A204.1 (cell line): ENCODE data around the gene TRMT11.
"Not testable (repeated sequence)": the region's sequence is repeated elsewhere in the genome, so short reads cannot be mapped to it uniquely, and the experiment has no call there.

Experiments
- FAIRE-seq: peaks from 2 replicates; lab custom pipeline; 2012; peaks lifted over from hg19 to GRCh38; lab: Jason Lieb, UNC

TRMT11 gene

DNA sequence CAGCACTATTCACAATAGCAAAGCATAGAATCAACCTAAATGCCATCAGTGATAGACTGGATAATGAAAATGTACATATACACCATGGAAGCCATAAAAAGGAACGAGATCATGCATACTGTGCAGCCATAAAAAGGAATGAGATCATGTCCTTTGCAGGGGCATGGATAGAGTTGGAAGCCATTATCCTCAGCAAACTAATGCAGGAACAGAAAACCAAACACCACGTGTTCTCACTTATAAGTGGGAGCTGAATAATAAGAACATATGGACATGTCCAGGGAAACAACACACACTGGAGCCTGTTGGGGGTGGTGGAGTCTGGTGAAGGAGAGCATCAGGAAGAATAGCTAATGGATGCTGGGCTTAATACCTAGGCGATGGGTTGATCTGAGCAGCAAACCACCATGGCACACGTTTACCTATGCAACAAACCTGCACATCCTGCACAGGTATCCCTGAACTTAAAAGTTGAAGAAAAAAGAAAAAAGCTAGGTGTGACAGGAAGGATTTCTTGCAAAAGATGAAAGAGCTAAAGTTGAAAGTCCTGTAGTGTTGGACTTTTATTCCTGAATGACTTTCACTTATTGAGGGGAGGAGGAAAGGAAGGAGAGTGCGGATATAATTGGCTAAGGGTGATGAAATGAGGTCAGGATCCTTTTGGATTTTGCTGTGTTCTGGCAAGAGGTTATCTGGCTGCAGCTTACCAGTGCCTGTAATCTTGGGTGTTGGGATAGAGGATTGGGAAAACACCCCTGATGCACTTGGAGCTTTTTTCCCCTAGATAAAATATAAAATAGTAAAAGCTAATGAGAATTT lies 8.5 kb downstream of the TRMT11 start:
- no peak for FAIRE-seq

GRCh38 chr6:125995972-125996580 lies 9.7 kb downstream of the TRMT11 start:
- FAIRE-seq = peak; percentile 81

- FAIRE-seq = no peak
Observed at GRCh38 chr6:126002755-126003679, 16.7 kb downstream of the TRMT11 start.

DNA sequence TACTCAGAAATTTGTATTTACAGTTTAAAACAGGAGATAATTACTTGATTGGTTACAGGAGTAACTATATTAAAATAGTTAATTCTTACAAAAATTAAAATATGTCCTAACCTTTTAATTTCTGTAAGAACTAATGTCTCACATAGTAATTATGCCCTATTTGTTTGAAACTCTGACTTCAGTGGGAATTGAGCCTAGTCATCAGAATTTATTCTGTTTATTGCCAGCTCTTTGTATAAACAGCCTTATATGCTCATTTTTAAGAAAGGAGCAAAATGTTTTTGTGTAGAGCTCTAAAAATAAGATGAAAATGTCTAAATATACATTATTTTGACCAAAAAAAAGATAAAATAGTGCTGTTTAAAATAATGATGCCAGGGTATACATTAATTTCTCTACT lies 21.5 kb downstream of the TRMT11 start:
- FAIRE-seq = no peak

DNA sequence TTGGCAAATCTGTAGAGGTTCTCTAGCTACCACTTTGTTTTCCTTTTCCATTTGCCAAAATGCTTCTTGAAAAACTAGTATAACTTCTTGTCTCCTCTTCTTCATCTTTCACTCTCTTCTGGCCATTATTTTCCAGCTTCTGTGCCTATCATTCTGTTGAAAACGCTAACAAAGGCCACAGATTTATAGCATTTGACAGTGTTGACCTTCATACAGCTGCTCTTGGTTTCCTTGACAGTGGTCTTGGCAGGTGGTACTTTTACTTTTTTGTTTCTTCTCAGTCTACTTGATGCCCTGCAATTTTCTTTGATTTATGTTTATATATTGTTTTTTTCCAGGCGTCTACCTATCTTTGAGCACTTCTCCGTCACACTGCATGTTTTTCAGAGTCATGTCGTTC lies 23.7 kb downstream of the TRMT11 start:
- no peak for FAIRE-seq

- FAIRE-seq = no peak
Observed at GRCh38 chr6:126015863-126016262, 29.5 kb downstream of the TRMT11 start.

- FAIRE-seq = no peak
Observed at GRCh38 chr6:126016591-126016990, 30.3 kb downstream of the TRMT11 start.

DNA sequence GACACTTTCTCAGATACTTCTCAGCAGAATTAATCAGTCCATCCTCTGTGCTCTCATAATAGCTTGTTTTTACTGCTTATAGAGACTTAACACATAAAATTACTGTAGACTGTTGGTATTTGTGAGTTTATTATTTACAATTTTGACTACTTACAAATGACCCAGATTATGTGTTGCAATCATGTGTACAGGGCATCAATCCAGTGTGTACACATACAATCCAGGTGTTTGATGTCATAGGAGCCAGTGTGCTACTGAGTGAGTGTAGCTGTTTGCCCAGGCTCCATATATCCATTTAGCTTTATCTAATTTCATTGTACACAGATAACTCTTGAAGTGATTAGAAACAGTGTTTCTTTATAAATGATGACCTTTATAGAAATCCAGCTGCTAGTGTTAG lies 31.3 kb downstream of the TRMT11 start:
- FAIRE-seq = no peak

DNA sequence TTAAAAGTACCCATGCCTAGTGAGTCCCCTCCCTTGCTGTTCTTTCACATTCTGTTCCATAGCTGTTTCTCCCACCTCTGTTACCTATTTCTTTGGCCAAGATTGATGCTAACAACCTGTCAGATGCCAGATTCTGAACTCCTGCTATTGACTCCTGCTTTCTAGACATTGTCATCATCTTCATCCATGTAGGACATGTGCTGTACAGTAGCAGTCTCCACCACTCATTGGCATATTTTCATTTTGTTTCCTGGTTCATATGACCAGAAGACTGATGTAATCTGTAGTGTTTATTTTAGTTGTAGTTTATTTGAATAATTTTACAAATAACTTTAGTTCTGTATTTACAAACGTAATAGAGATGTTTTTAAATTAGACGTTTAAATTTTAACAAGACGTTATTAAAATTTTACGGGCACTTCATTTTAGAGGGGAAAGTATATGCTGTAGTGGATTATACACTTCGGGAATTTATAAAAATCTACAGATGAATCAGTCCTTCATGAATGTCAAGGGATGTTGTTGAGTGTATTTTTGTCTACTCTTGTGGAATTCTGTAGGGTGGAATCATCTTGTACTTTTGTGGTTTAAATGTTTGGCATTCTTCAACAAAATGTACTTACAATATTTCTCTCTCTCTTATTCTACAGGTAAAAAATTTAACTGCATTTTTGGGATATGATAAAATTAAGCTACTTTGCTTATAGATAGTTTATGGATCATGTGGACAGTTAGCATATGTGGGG lies 34.1 kb downstream of the TRMT11 start:
- FAIRE-seq = peak; percentile 48

GRCh38 chr6:126023474-126023873 lies 37.1 kb downstream of the TRMT11 start:
- not testable (repeated sequence) for FAIRE-seq

DNA sequence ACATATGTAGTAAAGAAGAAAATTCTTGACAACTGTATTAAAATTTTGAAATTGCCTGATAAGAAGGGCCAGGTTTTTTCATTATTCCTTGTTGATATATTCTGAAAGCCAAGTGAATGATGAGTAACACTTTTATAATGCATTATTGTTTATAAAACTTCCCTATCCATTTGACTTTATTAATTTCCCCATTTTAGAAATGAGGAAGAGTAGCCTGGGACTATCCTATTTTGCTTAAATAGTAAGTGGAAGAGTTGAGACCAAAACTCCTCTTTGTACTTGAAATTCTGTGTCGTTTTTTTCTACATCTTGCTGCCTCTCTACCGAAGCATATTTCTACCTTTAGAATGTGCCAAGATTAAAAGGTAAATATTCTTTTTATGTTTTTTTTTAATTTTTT lies 39.7 kb downstream of the TRMT11 start:
- FAIRE-seq = no peak

DNA sequence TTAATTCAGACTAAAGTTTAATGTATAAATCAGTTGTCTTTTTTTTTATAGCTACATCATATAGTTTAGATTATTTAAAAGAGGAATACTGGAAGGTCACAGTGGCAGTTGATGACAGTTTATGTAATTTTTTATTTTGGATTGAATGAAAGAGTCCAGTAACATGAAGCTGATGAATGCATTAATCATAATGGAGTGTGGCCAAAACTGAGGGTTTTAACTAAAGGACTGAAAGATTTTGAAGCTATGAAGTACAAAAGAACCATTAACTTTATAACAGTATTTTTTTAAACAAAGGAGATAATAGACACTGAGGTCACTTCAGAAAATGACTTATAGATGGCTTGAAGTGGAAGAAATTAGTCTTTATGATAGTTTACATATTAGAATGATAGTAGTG lies 41.3 kb downstream of the TRMT11 start:
- peak; percentile 39 for FAIRE-seq

GRCh38 chr6:126030045-126030444 lies 43.7 kb downstream of the TRMT11 start:
- no peak for FAIRE-seq

DNA sequence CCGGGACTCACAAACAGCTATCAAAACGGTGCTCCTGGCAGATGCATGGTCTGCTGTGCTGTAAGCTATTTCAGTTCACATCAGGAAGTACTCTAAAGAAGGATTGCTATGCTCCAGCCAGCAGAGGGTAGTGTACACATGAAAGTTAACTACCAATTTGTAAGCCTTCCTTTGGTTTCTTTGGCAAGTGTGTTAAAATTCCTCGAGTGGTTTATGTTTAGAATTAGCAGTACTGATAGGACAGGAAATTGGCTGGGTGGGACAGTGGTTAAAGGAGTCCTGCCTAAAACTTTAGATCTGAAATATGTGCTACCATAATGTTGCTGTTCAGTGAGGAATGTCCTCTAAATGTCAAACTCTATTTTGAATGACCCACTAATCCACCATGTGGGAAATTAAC lies 47.4 kb downstream of the TRMT11 start:
- peak; percentile 87 for FAIRE-seq

GRCh38 chr6:126034656-126035055 lies 48.3 kb downstream of the TRMT11 start:
- no peak for FAIRE-seq

DNA sequence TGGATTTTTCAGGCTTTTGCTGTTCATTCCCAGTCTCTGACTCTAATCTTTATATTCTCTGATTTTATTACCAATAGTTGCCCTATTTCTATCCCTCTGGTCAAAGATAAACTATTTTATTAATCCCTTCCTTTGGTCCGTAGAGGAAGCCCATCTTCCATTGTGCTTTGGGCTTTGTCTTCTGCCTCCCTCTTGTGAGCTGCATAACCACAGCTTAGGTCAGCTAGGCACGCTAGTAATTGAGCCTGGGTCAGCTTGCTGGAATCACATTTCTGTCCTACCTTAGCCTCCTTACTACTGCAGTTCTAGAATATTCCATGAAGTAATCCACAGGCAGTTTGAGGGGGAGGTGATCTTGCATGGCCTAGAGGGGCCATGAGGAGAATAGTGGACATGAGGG lies 49.4 kb downstream of the TRMT11 start:
- no peak for FAIRE-seq

GRCh38 chr6:126038234-126038633 lies 51.9 kb downstream of the TRMT11 start:
- FAIRE-seq = no peak

DNA sequence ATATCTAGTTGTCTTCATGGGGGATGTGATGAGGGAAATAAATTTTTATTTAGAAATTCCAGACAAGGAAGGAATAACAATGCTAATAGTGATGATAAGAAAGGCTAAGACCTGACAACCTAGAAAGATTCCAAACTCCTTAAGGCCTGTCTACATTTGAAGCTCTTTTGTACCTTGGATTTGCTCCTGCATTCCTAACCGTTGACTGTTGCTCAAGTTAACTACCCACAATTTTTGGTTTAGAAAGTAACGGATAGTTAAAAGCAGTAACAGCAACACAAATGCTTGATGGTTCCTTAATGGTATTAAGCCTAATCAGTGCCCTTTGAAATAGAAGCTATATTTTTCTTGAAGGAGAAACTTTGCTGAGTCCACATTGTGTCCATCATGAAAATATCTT lies 52.9 kb downstream of the TRMT11 start:
- FAIRE-seq = no peak

DNA sequence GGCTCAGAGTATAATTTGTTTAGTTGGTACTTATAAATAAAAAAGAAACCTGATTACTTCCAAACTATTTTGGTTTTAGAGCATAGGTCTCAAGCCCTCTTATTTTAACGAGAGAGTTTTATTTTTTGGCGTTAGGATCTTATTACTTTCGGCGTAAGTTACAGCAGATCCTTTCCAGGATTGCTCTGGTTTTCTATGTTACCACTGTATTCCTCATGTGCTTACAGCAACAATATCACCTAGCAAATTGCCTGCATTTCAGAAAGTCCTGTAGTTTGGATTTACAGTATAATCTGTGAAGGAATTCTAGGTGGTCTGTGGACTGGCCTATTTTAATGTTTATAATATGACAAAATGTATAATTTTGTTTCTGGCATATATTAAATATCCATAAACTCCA lies 54.1 kb downstream of the TRMT11 start:
- no peak for FAIRE-seq

- FAIRE-seq = no peak
Observed at GRCh38 chr6:126040826-126041225, 54.5 kb downstream of the TRMT11 start.

DNA sequence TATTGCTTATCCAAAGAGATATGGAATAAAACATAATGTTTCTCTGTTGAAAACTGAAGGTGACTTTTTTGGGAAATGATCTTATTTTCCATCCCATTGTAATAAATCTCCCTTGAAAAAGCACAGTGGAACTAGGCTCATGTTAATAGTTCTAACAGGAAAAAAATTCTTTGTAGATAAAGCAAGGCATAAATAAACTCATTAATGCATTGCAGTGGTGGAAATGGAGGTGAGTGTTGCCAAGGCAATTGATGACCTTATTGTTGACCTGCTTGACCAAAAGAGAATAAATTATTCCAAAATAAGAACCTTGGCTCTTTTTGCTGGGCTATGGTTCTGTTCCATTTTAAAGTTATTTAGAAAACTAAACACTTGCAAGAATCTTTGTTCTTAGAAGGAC lies 55.2 kb downstream of the TRMT11 start:
- no peak for FAIRE-seq

GRCh38 chr6:126042001-126042419 lies 55.7 kb downstream of the TRMT11 start:
- FAIRE-seq = no peak
